OCI-LY1 (cell line): Measurements from ENCODE around the gene AKAP9.
"Not testable (repeated sequence)": the region's sequence is repeated elsewhere in the genome, so short reads cannot be mapped to it uniquely, and the experiment has no call there.

Experiments
- CTCF ChIP-seq: fragments of 200-600 bp; sonication (generic), shearing (Covaris generic); IDR thresholded peaks from 2 replicates; pipeline ENCODE4 v1.5.1; 2017; ENCODE audit warnings: mild to moderate bottlenecking, antibody characterized with exemption, low read length, moderate library complexity, mixed read lengths
- EZH2 ChIP-seq: fragments of 200-600 bp; sonication (generic), shearing (Covaris generic); IDR thresholded peaks from 2 replicates; pipeline ENCODE4 v1.8.0; 2017; ENCODE audit warnings: borderline replicate concordance, mixed run types, mild to moderate bottlenecking, antibody characterized with exemption, low read length, moderate library complexity, mixed read lengths

- TF ChIP-seq EZH2, CTCF: not testable (repeated sequence)
Observed at GRCh38 chr7:92143192-92143880, 202.7 kb downstream of the AKAP9 start.
